NCI-H1092 (cell line): ENCODE data around the gene CDT1.
"Not testable (repeated sequence)": the region's sequence is repeated elsewhere in the genome, so short reads cannot be mapped to it uniquely, and the experiment has no call there.

ENCODE experiments used
- DNase-seq: peaks from one replicate; lab custom pipeline; 2025; lab: John Stamatoyannopoulos, UW

Gene CDT1

GRCh38 chr16:88782454-88783390 is 20.9 kb upstream of the CDT1 start:
- DNase-seq: no peak

- DNase-seq: no peak
Measured at GRCh38 chr16:88783391-88784073, 20.1 kb upstream of the CDT1 start.

GRCh38 chr16:88784074-88784855 is 19.3 kb upstream of the CDT1 start:
- no peak for DNase-seq

- DNase-seq: no peak
Measured at GRCh38 chr16:88784856-88785105, 18.8 kb upstream of the CDT1 start.

- no peak for DNase-seq
Measured at GRCh38 chr16:88785106-88785924, 18.3 kb upstream of the CDT1 start, which contains the start of gene PIEZO1. Gene PIEZO1, minus strand, starts transcription at chr16:88785220. Its CDS starts 256 bp downstream, at chr16:88784964.

GRCh38 chr16:88787579-88788314 is 15.8 kb upstream of the CDT1 start:
- DNase-seq: no peak

- DNase-seq: not testable (repeated sequence)
Measured at GRCh38 chr16:88788749-88789148, 14.8 kb upstream of the CDT1 start.

GRCh38 chr16:88789594-88789993 is 14.0 kb upstream of the CDT1 start:
- DNase-seq: no peak

GRCh38 chr16:88790312-88791211 is 13.0 kb upstream of the CDT1 start:
- DNase-seq: no peak

GRCh38 chr16:88792078-88792550 is 11.5 kb upstream of the CDT1 start:
- no peak for DNase-seq

- DNase-seq: no peak
Measured at GRCh38 chr16:88792668-88793250, 10.8 kb upstream of the CDT1 start.

- DNase-seq: no peak
Measured at GRCh38 chr16:88793251-88793954, 10.2 kb upstream of the CDT1 start.

GRCh38 chr16:88796278-88796677 is 7.3 kb upstream of the CDT1 start:
- DNase-seq: no peak

- DNase-seq: no peak
Measured at GRCh38 chr16:88798073-88798472, 5.5 kb upstream of the CDT1 start.

- peak; percentile 50 for DNase-seq
Measured at GRCh38 chr16:88798772-88799455, 4.7 kb upstream of the CDT1 start.

- no peak for DNase-seq
Measured at GRCh38 chr16:88799569-88800276, 3.9 kb upstream of the CDT1 start.

GRCh38 chr16:88800277-88800592 is 3.4 kb upstream of the CDT1 start:
- DNase-seq: no peak

- no peak for DNase-seq
Measured at GRCh38 chr16:88804173-88804551, 573 bp downstream of the CDT1 start.
